Naive B cell (primary cell): ENCODE data around the gene PIBF1. TPM values are rescaled to one million over a fixed set of nuclear protein-coding genes. Genes with fewer than 3 reads are reported as not detected.

Source experiments
- ATAC-seq, 2 donors: fragments of 150-1000 bp; cut with Tn5 transposase; 2 replicates each; pipeline ENCODE4 v1.10.0; 2021; ENCODE audit warnings: low read depth in 2 of 2, mild to moderate bottlenecking in 2 of 2, moderate library complexity in 2 of 2
- DNase-seq: peaks from one replicate; pipeline ENCODE4 v3.0.0; 2022
- H3K27ac Mint-ChIP-seq, 6 donors: one replicate each; pipeline ENCODE4 v1.8.0; 2020 to 2022; ENCODE audit warnings: mild to moderate bottlenecking in 6 of 6, mixed read lengths in 6 of 6, moderate library complexity in 5 of 6, inconsistent platforms in 2 of 6
- H3K27me3 Mint-ChIP-seq, 3 donors: one replicate each; pipeline ENCODE4 v1.8.0; 2021 to 2022; ENCODE audit warnings: mixed read lengths in 3 of 3, mild to moderate bottlenecking in 1 of 3
- H3K36me3 Mint-ChIP-seq, 2 donors: one replicate each; pipeline ENCODE4 v1.8.0; 2020 to 2022; ENCODE audit warnings: mixed read lengths in 2 of 2, inconsistent platforms in 1 of 2, mild to moderate bottlenecking in 1 of 2
- H3K4me1 Mint-ChIP-seq, 3 donors: one replicate each; pipeline ENCODE4 v1.8.0; 2020 to 2022; ENCODE audit warnings: mixed read lengths in 3 of 3, inconsistent platforms in 1 of 3, mild to moderate bottlenecking in 1 of 3, moderate library complexity in 1 of 3
- H3K4me3 Mint-ChIP-seq, 8 donors: one replicate each; pipeline ENCODE4 v1.8.0; 2020 to 2022; ENCODE audit warnings: mild to moderate bottlenecking in 8 of 8, mixed read lengths in 8 of 8, moderate library complexity in 8 of 8, inconsistent platforms in 2 of 8
- H3K9me3 Mint-ChIP-seq, 7 donors: one replicate each; pipeline ENCODE4 v1.8.0; 2020 to 2022; ENCODE audit warnings: mixed read lengths in 7 of 7, mild to moderate bottlenecking in 5 of 7, inconsistent platforms in 2 of 7, moderate library complexity in 1 of 7
- polyA plus RNA-seq, 6 donors: library from polyadenylated mRNA; unstranded; fragments of 300-500 nt; fragmentation: Illumina TruSeq; gene quantifications; one replicate each; pipeline ENCODE4 v1.2.3, GENCODE V29; 2021; ENCODE audit warnings: low read depth in 6 of 6

PIBF1 gene
- polyA plus RNA-seq, 6 donors from 2014 or later: 7.8 to 28.9 (median 25.5) TPM

GRCh38 chr13:72963762-72964161, 181.8 kb downstream of the PIBF1 start:
- ATAC-seq: peak; percentile 84 to 95
- peaks cover 4 to 7% of the 10 kb centered on the region in 2 donors for H3K36me3 Mint-ChIP-seq
- DNase-seq: peak; percentile 13
- H3K4me3 Mint-ChIP-seq: peak overlapping the region in 2 of 8 donors; percentile 21 to 33
- peak overlapping the region in 3 of 6 donors; percentile 43 to 96 (median 93) for H3K27ac Mint-ChIP-seq
- H3K27me3 Mint-ChIP-seq: no peaks in the 10 kb centered on the region
- H3K9me3 Mint-ChIP-seq: no peaks in the 10 kb centered on the region
- peaks cover 9 to 16% (median 14%) of the 10 kb centered on the region in 3 donors for H3K4me1 Mint-ChIP-seq

GRCh38 chr13:72970301-72970880, 188.5 kb downstream of the PIBF1 start:
- ATAC-seq: no peak

DNA sequence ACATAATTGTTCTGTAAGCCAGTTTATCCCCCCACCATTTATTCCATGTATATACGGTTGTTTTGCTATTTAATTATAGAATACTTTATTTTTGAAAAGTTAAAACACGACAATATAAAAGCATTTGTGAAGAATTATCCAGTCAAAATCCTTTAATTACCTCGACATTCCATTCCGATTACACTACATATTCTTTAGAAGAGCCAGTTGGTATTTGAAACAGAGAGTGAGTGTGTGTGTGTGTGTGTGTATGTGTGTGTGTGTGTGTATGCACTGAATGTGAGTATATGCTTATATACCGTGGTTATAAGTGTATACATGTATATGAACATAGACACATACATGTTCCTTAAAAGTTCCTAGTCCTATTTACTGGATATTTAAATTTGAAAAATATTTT, 189.0 kb downstream of the PIBF1 start:
- Mint-ChIP-seq H3K9me3 (no peaks in the 10 kb centered on the region), H3K36me3 (peaks cover 10 to 15% of the 10 kb centered on the region in 2 donors), H3K27me3 (no peaks in the 10 kb centered on the region), H3K4me1 (no peaks in the 10 kb centered on the region), H3K4me3 (no peak overlapping the region), H3K27ac (no peak overlapping the region)
- ATAC-seq: no peak
- DNase-seq: no peak

More at GRCh38 chr13:72970301-72970880, 188.5 kb downstream of the PIBF1 start:
- Mint-ChIP-seq H3K27ac (no peak overlapping the region), H3K9me3 (no peaks in the 10 kb centered on the region), H3K4me3 (no peak overlapping the region), H3K27me3 (no peaks in the 10 kb centered on the region), H3K36me3 (peaks cover 4 to 13% of the 10 kb centered on the region in 2 donors), H3K4me1 (no peaks in the 10 kb centered on the region)
- no peak for DNase-seq

GRCh38 chr13:72973234-72973633, 191.3 kb downstream of the PIBF1 start:
- Mint-ChIP-seq H3K36me3 (peaks cover 12 to 15% of the 10 kb centered on the region in 2 donors), H3K27ac (no peak overlapping the region), H3K9me3 (no peaks in the 10 kb centered on the region), H3K4me1 (no peaks in the 10 kb centered on the region), H3K4me3 (no peak overlapping the region), H3K27me3 (no peaks in the 10 kb centered on the region)
- DNase-seq: no peak
- no peak for ATAC-seq

DNA sequence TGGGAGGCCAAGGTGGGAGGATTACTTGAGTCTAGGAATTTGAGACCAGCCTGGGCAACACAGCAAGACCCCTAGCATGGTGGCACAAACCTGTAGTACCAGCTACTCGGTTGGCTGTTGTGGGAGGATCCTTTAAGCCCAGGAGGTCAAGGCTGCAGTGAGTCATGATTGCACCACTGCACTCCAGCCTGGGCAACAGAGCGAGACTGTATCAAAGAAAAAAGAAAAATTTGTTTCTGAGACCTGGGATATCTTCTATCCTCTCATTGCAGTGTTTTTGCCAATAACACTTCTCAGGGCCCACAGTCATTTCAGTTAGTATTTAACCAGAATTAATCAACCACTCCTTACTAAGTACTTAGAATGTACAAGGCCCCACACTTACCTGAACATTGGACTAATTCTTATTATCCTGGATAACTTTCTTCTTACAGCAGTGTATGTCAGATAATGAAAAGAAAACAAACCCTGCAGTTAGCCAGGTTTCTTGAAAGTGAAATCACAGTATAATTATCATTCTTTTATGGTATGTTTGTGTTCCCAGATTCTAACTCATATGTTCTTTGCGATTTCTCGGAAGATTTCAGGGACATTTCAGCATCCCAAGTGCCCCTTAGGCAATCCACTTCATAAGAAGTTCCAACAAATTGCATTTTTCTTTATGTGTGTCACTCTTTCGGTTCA, 201.3 kb downstream of the PIBF1 start:
- no peak overlapping the region for H3K4me3 Mint-ChIP-seq
- no peaks in the 10 kb centered on the region for H3K9me3 Mint-ChIP-seq
- ATAC-seq (no peak), DNase-seq (no peak)
- peaks cover 0 to 4% (median 0%) of the 10 kb centered on the region in 3 donors for H3K4me1 Mint-ChIP-seq
- H3K27ac Mint-ChIP-seq: no peak overlapping the region
- H3K36me3 Mint-ChIP-seq: peaks cover 16 to 17% of the 10 kb centered on the region in 2 donors
- H3K27me3 Mint-ChIP-seq: no peaks in the 10 kb centered on the region

DNA sequence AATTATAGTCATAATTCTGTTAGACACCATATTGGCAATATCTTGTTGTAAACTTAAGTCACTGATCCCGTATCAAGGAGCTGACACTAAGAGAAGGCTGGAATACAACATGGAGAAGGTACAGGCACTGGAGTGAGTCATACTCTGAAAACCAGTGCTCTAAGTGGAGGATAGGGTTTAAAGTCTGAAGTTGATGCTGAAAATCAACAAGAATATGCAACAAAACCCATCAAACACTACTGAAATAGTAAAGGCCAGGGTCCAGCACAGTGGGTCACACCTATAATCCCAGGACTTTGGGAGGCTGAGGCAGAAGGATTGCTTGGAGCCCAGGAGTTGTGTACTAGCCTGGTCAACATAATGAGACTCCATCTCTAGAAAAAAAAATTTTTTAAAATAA, 203.7 kb downstream of the PIBF1 start:
- no peaks in the 10 kb centered on the region for H3K4me1 Mint-ChIP-seq
- no peak overlapping the region for H3K4me3 Mint-ChIP-seq
- ATAC-seq: no peak
- no peaks in the 10 kb centered on the region for H3K27me3 Mint-ChIP-seq
- peaks cover 0 to 6% of the 10 kb centered on the region in 2 donors for H3K36me3 Mint-ChIP-seq
- DNase-seq: no peak
- H3K9me3 Mint-ChIP-seq: no peaks in the 10 kb centered on the region
- H3K27ac Mint-ChIP-seq: no peak overlapping the region

DNA sequence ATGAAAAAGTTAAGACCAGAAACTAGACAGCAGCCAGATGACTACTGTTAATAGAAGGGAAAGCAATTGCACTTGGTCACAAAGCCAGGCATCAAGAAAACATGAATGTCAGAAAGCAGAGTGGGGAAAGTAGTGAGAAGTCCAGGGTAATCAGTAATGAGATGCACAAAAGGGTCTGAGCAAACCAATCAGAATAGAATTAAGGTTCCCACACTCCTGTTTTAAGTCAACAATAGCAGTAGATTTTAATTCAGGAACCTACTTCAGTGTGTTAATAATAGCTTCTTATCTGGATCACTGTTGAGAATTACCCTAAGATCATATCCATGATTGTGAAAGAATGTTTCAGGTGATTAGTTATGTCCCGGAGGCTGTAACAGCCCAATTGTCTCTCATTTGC, 204.3 kb downstream of the PIBF1 start:
- ATAC-seq (no peak), DNase-seq (no peak)
- Mint-ChIP-seq H3K9me3 (no peaks in the 10 kb centered on the region), H3K27me3 (no peaks in the 10 kb centered on the region), H3K4me1 (no peaks in the 10 kb centered on the region), H3K27ac (no peak overlapping the region), H3K4me3 (no peak overlapping the region), H3K36me3 (peaks cover 0 to 6% of the 10 kb centered on the region in 2 donors)

GRCh38 chr13:72990953-72991352, 209.0 kb downstream of the PIBF1 start:
- H3K27ac Mint-ChIP-seq: no peak overlapping the region
- no peaks in the 10 kb centered on the region for H3K4me1 Mint-ChIP-seq
- peaks cover 5 to 8% of the 10 kb centered on the region in 2 donors for H3K36me3 Mint-ChIP-seq
- H3K27me3 Mint-ChIP-seq: no peaks in the 10 kb centered on the region
- H3K9me3 Mint-ChIP-seq: no peaks in the 10 kb centered on the region
- no peak for DNase-seq
- no peak overlapping the region for H3K4me3 Mint-ChIP-seq
- ATAC-seq: no peak

GRCh38 chr13:72998012-72998411, 216.1 kb downstream of the PIBF1 start:
- H3K4me3 Mint-ChIP-seq: no peak overlapping the region
- no peak overlapping the region for H3K27ac Mint-ChIP-seq
- no peaks in the 10 kb centered on the region for H3K27me3 Mint-ChIP-seq
- DNase-seq (no peak), ATAC-seq (no peak)
- H3K4me1 Mint-ChIP-seq: peaks cover 0 to 8% (median 0%) of the 10 kb centered on the region in 3 donors
- no peaks in the 10 kb centered on the region for H3K9me3 Mint-ChIP-seq
- peaks cover 15% of the 10 kb centered on the region in 2 donors for H3K36me3 Mint-ChIP-seq

- Mint-ChIP-seq H3K9me3 (no peaks in the 10 kb centered on the region), H3K36me3 (peaks cover 7 to 10% of the 10 kb centered on the region in 2 donors), H3K27me3 (no peaks in the 10 kb centered on the region), H3K4me1 (peaks cover 0 to 8% (median 0%) of the 10 kb centered on the region in 3 donors), H3K27ac (no peak overlapping the region), H3K4me3 (no peak overlapping the region)
- ATAC-seq (no peak), DNase-seq (no peak)
Measured at GRCh38 chr13:73000027-73000674, 218.2 kb downstream of the PIBF1 start.

GRCh38 chr13:73001971-73002370, 220.0 kb downstream of the PIBF1 start:
- Mint-ChIP-seq H3K27me3 (no peaks in the 10 kb centered on the region), H3K9me3 (no peaks in the 10 kb centered on the region), H3K27ac (no peak overlapping the region), H3K4me3 (no peak overlapping the region), H3K36me3 (peaks cover 7 to 10% of the 10 kb centered on the region in 2 donors), H3K4me1 (peaks cover 0 to 8% (median 0%) of the 10 kb centered on the region in 3 donors)
- no peak for DNase-seq
- ATAC-seq: no peak

DNA sequence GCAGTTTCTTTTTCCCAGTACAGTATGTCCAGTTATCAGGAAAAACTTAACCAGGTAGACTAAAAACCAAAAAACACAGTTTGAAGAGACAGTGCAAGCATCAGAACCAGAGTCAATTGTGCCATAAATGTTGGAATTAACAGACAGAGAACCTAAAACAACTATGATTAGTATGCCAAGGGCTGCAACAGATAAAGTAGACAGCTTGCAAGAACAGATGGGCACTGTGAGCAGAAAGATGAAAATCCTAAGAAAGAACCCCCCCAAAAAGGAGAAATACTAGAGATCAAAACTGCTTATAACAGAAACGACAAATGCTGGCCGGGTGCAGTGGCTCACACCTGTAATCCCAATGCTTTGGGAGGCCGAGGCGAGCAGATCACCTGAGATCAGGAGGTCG, 229.8 kb downstream of the PIBF1 start:
- Mint-ChIP-seq H3K27me3 (no peaks in the 10 kb centered on the region), H3K4me3 (no peak overlapping the region), H3K36me3 (peaks cover 7 to 10% of the 10 kb centered on the region in 2 donors), H3K9me3 (peaks cover 0 to 3% (median 0%) of the 10 kb centered on the region in 7 donors), H3K4me1 (no peaks in the 10 kb centered on the region), H3K27ac (no peak overlapping the region)
- no peak for ATAC-seq
- no peak for DNase-seq

DNA sequence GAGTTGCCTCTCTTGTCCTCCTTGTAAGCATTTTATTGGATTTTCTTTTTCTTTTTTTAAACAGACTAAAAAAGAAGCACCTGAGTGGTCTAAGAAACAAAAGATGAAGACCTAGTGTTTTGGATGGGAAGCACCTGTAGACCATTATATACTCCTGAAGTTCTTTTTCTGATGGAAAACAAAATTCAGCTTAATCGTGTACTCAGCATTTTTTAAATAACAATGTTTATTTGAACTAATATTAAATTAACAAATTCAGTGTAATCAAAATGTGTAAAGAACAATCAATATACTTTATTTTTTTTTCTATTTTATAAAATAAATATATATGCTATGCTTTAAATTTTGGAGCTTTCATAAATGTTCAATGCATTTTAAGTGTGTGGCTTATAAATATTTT, 233.9 kb downstream of the PIBF1 start:
- ATAC-seq (no peak), DNase-seq (no peak)
- Mint-ChIP-seq H3K36me3 (peaks cover 0 to 13% of the 10 kb centered on the region in 2 donors), H3K27me3 (no peaks in the 10 kb centered on the region), H3K9me3 (peaks cover 0 to 3% (median 0%) of the 10 kb centered on the region in 7 donors), H3K4me3 (no peak overlapping the region), H3K4me1 (no peaks in the 10 kb centered on the region), H3K27ac (no peak overlapping the region)

DNA sequence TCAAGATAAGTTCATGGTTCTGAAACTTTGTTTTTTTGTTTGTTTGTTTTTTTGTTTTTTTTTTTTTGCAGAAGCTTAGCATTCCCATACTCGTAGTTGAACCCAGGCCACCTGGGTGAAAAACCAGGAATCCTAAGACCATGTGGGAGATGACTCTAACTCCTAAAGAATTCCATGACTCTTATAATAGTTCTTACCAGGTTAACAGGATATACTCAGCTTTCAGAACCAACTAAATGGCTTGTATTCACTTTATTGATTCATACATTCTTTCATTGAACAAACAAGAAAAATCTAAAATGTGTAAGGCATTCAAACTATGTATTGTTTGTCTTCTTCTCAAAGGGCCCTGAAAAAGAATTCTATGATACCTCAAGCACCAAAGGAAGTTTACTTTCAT, 236.4 kb downstream of the PIBF1 start:
- H3K27me3 Mint-ChIP-seq: no peaks in the 10 kb centered on the region
- peaks cover 0 to 22% of the 10 kb centered on the region in 2 donors for H3K36me3 Mint-ChIP-seq
- no peaks in the 10 kb centered on the region for H3K9me3 Mint-ChIP-seq
- H3K27ac Mint-ChIP-seq: no peak overlapping the region
- no peak for DNase-seq
- H3K4me3 Mint-ChIP-seq: no peak overlapping the region
- ATAC-seq: no peak
- no peaks in the 10 kb centered on the region for H3K4me1 Mint-ChIP-seq
